Lower leg skin (tissue), 3 donors: ENCODE results near the gene MICAL2.

Source experiments
- CTCF ChIP-seq, 3 donors: fragments of 450-650 bp; IDR thresholded peaks; one replicate each; pipeline ENCODE4 v1.5.1; 2016; ENCODE audit warnings: antibody characterized with exemption in 3 of 3, mild to moderate bottlenecking in 3 of 3, moderate library complexity in 2 of 3
- POLR2A ChIP-seq, 2 donors: fragments of 450-650 bp; IDR thresholded peaks; one replicate each; pipeline ENCODE4 v1.6.1; 2016 to 2017; ENCODE audit warnings: antibody characterized with exemption in 2 of 2, mild to moderate bottlenecking in 1 of 2, moderate library complexity in 1 of 2

GRCh38 chr11:12289667-12290476 is 179.5 kb downstream of the MICAL2 start:
- TF ChIP-seq CTCF (IDR thresholded peaks at IDR 0.05) (no peak), POLR2A (IDR thresholded peaks at IDR 0.05) (no peak)
